Amygdala (tissue), 56 donors: ENCODE data around the gene ALG12.

Experiments used
- DNase-seq, 56 donors: peaks; one replicate each; lab custom pipeline; 2025; lab: John Stamatoyannopoulos, UW

The ALG12 gene

GRCh38 chr22:49948116-49948957 is 30.1 kb upstream of the ALG12 start:
- DNase-seq = no peak

DNA sequence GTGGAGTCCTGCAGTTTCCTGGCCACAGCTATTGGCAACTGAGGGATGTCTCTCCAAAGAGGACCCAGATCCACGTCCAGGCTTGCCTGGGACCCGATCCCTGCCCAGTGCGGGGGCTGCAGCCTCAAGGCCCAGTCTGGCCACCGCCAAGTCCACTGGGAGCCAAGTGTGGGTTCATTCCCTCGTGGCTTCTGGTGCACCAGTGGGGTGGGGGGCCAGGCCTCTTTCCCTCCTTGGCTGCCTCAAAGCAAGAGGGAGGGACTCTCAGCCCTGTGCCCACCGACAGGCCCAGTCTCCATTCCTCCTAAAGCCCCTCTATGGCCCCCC is 29.0 kb upstream of the ALG12 start:
- no peak for DNase-seq

DNA sequence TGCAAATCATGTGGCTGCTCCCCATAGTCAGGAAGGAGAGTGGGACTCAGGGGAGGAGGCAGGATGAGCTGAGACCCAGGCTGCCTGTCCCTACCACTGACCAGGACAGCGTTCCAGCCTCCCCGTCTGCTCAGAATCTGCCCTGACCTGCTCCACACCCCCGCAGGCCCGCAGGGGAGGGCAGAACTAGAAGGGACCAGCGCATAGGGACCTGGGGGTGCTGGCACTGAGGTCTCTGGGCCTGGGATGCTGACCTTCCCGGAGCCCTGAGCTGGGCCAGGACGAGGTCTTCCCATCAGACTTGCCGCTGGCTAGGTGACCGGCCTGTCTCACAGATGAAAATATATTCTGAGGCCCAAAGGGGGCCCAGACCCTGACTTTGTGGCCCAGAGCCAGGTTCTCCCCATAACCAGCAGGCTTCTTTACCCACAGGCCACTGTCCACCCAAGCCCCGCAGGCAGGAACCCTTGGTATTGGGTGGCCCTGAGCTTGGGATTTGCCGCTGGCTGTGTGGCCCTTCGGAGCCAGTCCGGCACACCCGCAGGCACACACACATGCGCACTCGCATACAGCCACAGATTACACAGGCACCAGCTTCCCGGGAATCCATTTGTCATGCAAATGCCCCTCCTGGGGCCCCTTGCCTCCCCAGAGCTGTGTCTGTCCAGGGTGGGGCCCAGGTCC is 28.5 kb upstream of the ALG12 start:
- no peak for DNase-seq

DNA sequence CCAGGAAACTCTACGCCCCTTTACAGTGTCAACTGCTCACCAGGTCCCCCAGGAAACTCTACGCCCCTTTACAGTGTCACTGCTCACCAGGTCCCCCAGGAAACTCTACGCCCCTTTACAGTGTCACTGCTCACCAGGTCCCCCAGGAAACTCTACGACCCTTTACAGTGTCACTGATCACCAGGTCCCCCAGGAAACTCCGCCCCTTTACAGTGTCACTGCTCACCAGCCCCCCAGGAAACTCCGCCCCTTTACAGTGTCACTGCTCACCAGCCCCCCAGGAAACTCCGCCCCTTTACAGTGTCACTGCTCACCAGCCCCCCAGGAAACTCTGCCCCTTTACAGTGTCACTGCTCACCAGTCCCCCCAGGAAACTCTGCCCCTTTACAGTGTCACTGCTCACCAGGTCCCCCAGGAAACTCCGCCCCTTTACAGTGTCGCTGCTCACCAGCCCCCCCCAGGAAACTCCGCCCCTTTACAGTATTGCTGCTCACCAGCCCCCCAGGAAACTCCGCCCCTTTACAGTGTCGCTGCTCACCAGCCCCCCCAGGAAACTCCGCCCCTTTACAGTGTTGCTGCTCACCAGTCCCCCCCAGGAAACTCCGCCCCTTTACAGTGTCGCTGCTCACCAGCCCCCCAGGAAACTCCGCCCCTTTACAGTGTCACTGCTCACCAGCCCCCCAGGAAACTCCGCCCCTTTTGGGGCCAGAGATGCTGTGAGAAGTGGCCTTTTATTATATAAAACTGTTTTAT is 27.0 kb upstream of the ALG12 start:
- peak in 1 of 56 donors; percentile 36 for DNase-seq

DNA sequence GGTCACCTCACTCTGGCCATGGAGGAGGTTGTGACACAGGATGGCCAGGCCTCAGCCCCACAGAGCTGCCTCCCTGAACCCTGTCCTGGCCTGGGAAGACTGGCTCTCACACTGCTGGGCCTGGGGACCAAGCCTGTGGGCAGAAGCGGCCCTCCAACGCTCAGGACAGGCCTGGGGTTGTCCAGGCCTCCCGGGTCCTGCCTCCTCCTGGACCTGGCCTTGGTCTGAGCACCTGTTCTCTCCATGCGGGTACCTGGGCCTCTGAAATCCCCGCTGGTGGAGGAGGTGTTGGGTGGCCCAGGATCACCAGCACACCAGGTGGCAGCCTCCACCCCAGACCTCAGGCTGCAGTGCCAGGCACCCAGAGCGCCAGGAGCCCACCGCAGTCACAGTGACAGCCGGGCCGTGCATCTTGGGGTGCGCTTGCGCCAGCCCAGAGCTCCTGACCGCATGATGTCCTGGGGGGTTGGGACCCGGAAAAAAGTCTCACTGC is 26.2 kb upstream of the ALG12 start:
- no peak for DNase-seq

- no peak for DNase-seq
Measured at GRCh38 chr22:49943771-49944398, 25.6 kb upstream of the ALG12 start.

GRCh38 chr22:49943405-49943765 is 25.1 kb upstream of the ALG12 start:
- DNase-seq = no peak

DNA sequence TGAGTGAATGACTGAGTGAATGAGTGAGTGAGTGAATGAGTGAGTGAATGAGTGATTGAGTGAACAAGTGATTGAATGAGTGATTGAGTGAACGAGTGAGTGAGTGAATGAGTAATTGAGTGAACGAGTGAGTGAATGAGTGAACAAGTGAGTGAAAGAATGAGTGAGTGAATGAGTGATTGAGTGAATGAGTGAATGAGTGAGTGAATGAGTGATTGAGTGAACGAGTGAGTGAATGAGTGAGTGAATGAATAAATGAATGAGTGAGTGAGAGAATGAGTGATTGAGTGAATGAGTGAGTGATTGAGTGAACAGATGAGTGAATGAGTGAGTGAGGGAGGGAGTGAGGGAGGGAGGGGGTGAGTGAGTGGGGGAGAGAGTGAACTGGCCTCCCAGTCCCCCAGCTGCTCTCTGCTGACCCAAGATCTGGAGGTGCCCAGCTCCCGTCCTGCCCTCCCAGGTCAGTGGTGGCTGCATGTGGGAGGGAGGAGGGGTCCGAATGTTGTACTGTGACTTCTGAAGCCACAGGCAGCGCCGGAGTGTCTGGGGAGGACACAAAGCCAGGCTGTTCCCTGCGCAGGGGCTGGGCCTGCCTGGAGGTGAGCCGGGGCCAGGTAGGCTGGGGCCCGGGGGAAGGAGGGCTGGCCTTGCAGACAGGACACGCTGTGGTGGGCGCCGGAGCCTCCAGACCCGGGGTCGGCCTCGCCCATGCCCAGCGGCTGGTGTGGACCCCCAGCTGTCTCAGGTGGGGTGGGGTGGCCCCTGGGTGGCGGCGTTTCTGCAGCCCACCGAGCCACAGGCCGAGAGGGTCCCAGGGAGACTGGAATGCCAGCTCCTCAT is 24.5 kb upstream of the ALG12 start:
- no peak for DNase-seq

DNA sequence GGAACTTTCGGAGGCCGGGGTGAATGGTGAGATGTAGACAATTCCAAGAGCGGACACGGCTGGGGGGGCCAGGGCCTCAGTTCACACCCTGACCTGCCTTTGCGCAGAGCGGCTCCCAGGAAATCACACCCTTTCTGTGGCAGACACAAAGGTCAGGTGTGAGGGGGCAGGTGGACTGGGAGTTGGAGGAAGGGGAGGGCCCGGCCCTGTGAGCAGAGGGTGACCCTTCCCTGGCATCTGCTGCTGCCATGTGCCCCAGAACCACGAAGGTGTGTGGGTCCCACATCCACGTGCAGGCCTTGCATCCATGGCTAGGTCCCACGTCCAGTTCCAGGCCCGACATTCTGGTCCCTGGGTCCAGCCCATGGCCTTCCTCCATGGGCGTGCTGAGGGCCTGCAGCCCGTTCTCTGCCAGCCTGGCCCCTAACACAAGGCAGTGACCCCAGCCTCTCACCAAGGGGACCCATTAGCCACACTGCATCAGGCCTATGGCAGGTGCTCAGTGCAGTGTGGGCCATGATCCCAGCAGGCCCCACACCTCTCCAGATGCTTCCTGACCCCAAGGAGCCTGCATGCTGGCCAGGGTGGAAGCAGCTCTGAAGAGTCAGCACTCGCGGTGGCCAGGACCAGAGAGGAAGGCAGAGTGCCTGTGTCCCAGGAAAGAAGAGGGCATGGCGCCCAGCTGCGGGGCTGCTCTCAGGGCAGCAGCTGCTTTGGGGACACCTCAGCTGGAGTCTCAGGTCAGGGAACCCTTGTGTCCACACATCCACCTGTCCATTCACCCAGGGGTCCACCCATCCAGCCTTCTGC is 23.5 kb upstream of the ALG12 start:
- DNase-seq = no peak

- no peak for DNase-seq
Measured at GRCh38 chr22:49938565-49939136, 20.4 kb upstream of the ALG12 start.

DNA sequence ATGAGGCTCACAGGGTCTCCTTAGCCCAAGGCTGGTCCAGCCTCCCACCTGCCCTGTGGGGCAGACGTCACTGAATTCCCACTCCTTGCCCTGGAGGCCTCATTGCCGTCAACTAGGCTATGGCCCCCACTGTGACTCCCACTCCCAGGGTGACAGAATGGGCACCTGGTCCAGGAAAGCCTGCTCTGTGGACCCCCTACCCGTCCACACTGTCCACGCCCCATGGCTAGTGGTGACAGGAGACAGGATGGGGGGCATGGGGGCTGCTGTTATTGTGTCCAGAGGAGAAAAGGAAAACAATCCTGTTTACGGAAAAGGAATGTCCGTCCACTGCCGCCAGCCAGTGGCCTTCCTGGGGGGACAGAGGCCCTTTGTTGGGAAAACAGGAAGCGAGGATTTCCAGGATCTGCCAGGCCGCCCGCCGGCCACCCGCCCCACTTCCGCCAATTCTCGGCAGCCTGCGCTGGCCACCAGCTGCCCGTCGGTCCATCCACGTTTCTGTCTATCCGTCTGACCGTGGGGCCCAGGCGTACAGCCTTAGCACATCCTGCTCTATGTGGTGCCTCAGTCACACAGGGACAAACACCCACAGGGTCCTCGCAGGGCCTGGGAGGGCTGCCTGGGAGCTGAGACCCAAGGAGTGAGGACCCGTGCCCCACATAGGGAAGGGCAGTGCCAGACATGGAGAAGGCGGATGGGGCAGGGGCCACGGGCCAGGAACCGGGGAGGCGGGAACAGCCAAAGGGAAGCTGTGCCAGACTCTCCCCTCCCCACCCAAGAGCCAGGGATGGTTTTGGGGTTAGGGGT is 19.7 kb upstream of the ALG12 start:
- DNase-seq = peak in 46 of 56 donors; percentile 13 to 82 (median 55)

DNA sequence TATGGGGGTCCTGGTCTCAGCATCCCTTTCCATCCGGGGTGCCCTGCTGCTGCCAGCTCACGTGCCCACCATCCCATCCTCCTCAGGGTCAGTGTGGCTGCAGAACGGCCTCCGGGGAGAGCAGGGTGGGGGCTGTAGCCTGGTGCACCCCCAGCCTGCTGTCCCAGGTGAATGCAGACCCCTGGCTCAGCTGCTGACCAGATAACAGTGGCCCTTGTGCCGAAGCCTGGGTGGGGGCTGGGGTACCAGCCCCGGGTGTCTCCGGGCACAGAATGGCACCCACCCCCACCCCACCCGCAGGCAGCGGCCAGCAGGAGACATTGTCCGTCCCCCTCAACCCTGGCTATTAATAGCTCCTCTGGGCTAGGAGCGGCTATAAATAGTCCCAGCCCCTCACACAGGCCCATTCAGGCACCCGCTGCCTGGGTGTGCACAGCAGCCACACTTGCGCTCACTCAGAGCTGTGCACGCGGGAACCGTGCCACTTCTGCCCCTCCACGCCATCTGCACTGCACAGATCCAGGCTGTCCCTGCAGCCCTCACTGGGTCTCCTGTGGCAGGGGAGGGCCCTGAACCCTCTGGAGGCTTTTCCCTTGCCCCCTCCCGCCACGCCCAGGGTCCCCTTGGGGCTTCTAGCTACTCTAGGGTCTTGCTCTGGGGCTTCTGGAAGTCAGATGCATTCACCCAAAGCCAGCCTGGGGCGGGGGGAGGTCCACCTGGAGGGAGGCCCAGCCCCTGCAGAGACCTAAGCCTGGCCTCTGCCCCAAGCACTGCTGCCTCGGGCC is 18.9 kb upstream of the ALG12 start:
- DNase-seq = peak in 50 of 56 donors; percentile 24 to 89 (median 68)

GRCh38 chr22:49936018-49936972 is 18.1 kb upstream of the ALG12 start:
- peak in 39 of 56 donors; percentile 11 to 96 (median 62) for DNase-seq

DNA sequence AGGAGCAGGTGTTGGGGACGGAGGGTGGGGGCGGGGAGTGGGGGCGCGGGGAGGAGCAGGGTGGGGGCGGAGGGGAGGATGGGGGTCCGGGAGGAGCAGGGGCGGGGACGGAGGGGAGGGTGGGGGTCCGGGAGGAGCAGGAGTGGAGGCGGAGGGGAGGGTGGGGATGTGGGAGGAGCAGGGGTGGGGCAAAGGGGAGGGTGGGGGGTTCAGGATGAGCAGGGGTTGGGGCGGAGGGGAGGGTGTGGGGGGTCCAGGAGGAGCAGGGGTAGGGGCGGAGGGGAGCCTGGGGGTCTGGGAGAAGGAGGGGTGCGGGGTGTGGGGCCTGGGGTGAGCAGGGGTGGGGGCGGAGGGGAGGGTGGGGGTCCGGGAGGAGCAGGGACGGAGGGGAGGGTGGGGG is 17.3 kb upstream of the ALG12 start:
- DNase-seq = peak in 2 of 56 donors; percentile 41 to 75

DNA sequence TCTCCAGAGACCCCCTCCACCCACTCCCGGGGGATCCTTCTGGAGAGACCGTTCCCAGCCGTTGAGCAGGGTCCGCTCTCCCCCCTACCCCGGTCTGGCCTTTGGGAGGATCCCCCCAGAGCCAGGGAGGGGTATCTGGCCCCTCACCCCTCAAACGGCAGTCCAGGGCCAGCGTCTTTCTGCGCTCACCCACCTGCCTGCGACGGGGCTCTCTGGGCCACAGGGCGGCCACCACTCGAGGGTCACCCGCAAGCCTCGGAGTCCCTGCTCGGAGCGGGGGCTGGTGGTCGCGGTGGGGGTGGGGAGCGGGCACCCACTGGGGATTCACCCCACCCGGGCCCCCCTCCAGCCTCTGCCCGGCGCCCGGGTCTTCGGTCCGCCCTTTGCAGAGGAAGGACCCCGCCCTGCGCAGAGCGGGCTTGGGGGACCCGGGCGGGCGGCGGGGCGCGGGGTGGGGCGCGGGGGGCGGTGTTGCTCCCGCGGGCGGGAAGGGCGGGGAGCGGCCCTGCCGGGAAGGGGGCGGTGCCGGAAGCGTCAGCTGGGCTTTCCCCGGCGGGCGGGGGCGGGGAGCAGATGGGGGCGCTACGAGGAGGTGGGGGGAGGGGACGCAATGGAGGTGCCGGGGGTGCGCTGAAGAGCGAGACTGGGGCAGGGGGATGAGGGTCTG is 16.8 kb upstream of the ALG12 start:
- DNase-seq = peak in 28 of 56 donors; percentile 5 to 77 (median 46)
